HG03575 (cell line): ENCODE results near the gene TOM1L2.

Source experiments
- ATAC-seq: cut with Tn5 transposase; IDR thresholded peaks from one replicate; pipeline ENCODE4 v1.9.1; 2021; ENCODE audit not compliant: unreplicated experiment, insufficient number of reproducible peaks, low FRiP score; ENCODE audit errors: extremely low read depth

Gene TOM1L2

GRCh38 chr17:17847118-17847689 lies 125.0 kb downstream of the TOM1L2 start:
- ATAC-seq = no peak

- no peak for ATAC-seq
These were observed 125.6 kb downstream of the TOM1L2 start for GRCh38 chr17:17846645-17847044.

- no peak for ATAC-seq
These were observed 126.2 kb downstream of the TOM1L2 start for GRCh38 chr17:17846003-17846402.

GRCh38 chr17:17845046-17845775 lies 127.0 kb downstream of the TOM1L2 start:
- ATAC-seq = no peak

- no peak for ATAC-seq
These were observed 127.7 kb downstream of the TOM1L2 start for GRCh38 chr17:17844500-17844899.

GRCh38 chr17:17844079-17844478 lies 128.1 kb downstream of the TOM1L2 start:
- no peak for ATAC-seq

GRCh38 chr17:17843096-17843495 lies 129.1 kb downstream of the TOM1L2 start:
- ATAC-seq = no peak

- ATAC-seq = no peak
These were observed 129.9 kb downstream of the TOM1L2 start for GRCh38 chr17:17842111-17842876.

- no peak for ATAC-seq
These were observed 130.6 kb downstream of the TOM1L2 start for GRCh38 chr17:17841601-17842025.

GRCh38 chr17:17840751-17841591 lies 131.2 kb downstream of the TOM1L2 start:
- no peak for ATAC-seq

GRCh38 chr17:17839791-17840707 lies 132.2 kb downstream of the TOM1L2 start:
- ATAC-seq = no peak

- ATAC-seq = no peak
These were observed 133.9 kb downstream of the TOM1L2 start for GRCh38 chr17:17837966-17838962.

- ATAC-seq = no peak
These were observed 134.8 kb downstream of the TOM1L2 start for GRCh38 chr17:17837380-17837821.

GRCh38 chr17:17836818-17837379 lies 135.3 kb downstream of the TOM1L2 start, which contains the start of gene SREBF1:
Gene SREBF1 (minus strand): TSS chr17:17836986. CDS start chr17:17836817, 169 bp downstream.
- ATAC-seq = no peak

- ATAC-seq = no peak
These were observed 135.9 kb downstream of the TOM1L2 start for GRCh38 chr17:17836250-17836817.
